Sigmoid colon (tissue), 7 donors: Measurements from ENCODE around the gene KAT2B. TPM values are rescaled to one million over a fixed set of nuclear protein-coding genes. Genes with fewer than 3 reads are reported as not detected.
A peak's percentile ranks its signal among the peaks of the same experiment; 100 is the strongest.

Source experiments
- DNase-seq: peaks from one replicate; pipeline ENCODE4 v3.0.0-alpha.2; 2019
- H3K27ac ChIP-seq, 4 donors: fragments of 200-600 bp; sonication (generic); one replicate each; pipeline ENCODE4 v1.5.1; 2016 to 2019; ENCODE audit warnings: mild to moderate bottlenecking in 1 of 4
- H3K27me3 ChIP-seq, 3 donors: fragments of 200-600 bp; sonication (generic); one replicate each; pipeline ENCODE4 v1.5.1; 2019; ENCODE audit warnings: mild to moderate bottlenecking in 1 of 3
- H3K36me3 ChIP-seq, 4 donors: fragments of 200-600 bp; sonication (generic); one replicate each; pipeline ENCODE4 v1.5.1; 2016 to 2019
- H3K4me1 ChIP-seq, 4 donors: fragments of 200-600 bp; sonication (generic); one replicate each; pipeline ENCODE4 v1.5.1; 2017 to 2019
- H3K4me3 ChIP-seq, 4 donors: fragments of 200-600 bp; sonication (generic); one replicate each; pipeline ENCODE4 v1.5.1; 2017 to 2019; ENCODE audit warnings: mild to moderate bottlenecking in 2 of 4, moderate library complexity in 1 of 4
- H3K9me3 ChIP-seq, 4 donors: fragments of 200-600 bp in 3 of 4; sonication (generic) in 3 of 4; one replicate each; pipeline versions ENCODE4 v1.5.1 to v1.6.1; 2013 to 2019
- CTCF ChIP-seq, 4 experiments: fragments of 450-650 bp in 3 of 4; fragments of 200-600 bp in 1 of 4; IDR thresholded peaks; one replicate each; pipeline ENCODE4 v1.5.1; 2016 to 2019; ENCODE audit warnings: antibody characterized with exemption in 4 of 4, mild to moderate bottlenecking in 3 of 4, moderate library complexity in 2 of 4
- EP300 ChIP-seq, 4 donors: sonication (generic); formaldehyde crosslinking; IDR thresholded peaks; one replicate each; pipeline ENCODE4 v1.6.1; 2017; ENCODE audit warnings: antibody characterized with exemption in 4 of 4
- POLR2A ChIP-seq, 2 donors: fragments of 450-650 bp; IDR thresholded peaks; one replicate each; pipeline ENCODE4 v1.6.1; 2016; ENCODE audit warnings: antibody characterized with exemption in 2 of 2, mild to moderate bottlenecking in 2 of 2, moderate library complexity in 2 of 2
- POLR2AphosphoS5 ChIP-seq, 4 donors: sonication (generic); formaldehyde crosslinking; IDR thresholded peaks; one replicate each; pipeline ENCODE4 v1.6.1; 2017; ENCODE audit warnings: antibody characterized with exemption in 4 of 4
- WGBS, 2 donors: extraction: QIAGEN DNeasy Blood & Tissue Kit; methylation state at CpG; one replicate each; pipeline ENCODE4 v1.1.7; 2013; 5-methylcytosine and 5-hydroxymethylcytosine counted together
- intact Hi-C: fragments of 100-400 bp; cut with DNase I; formaldehyde crosslinking; loops from one replicate; pipeline ENCODE4 v1.15.1; 2023
- polyA plus RNA-seq, 3 donors: library from polyadenylated mRNA; stranded (reverse); fragments of 200-250 nt; gene quantifications; one replicate each; pipeline ENCODE4 v1.2.3, GENCODE V29; 2013
- total RNA-seq, 4 donors: library from RNA; depleted of rRNA; stranded (reverse); fragments of >200 nt; gene quantifications; one replicate each; pipeline ENCODE4 v1.1.0, GENCODE V29; 2016
- donor health status: healthy with polysubstance abuse.
- donor health status: Bipolar disorder and iron deficiency.
- donor health status: healthy.

KAT2B gene
- total and polyA plus RNA-seq, 7 donors, result 10.8 to 49.2 (median 27.2) TPM

- H3K27me3 ChIP-seq, result no peaks in the 10 kb centered on the region
- H3K27ac ChIP-seq, result no peak overlapping the region
- H3K4me3 ChIP-seq, result no peak overlapping the region
- no peak for DNase-seq
- H3K36me3 ChIP-seq, result peaks cover 0 to 12% (median 0%) of the 10 kb centered on the region in 4 donors
- H3K4me1 ChIP-seq, result peaks cover 0 to 46% (median 35%) of the 10 kb centered on the region in 4 donors
- intact Hi-C loops, result no loop called here
- WGBS, 2 donors, result 78 to 93% methylated on average over 3 of the region's 3 CpGs
- TF ChIP-seq CTCF (IDR thresholded peaks at IDR 0.05) (no peak), POLR2AphosphoS5 (IDR thresholded peaks at IDR 0.05) (no peak), POLR2A (IDR thresholded peaks at IDR 0.05) (no peak), EP300 (IDR thresholded peaks at IDR 0.05) (no peak)
- H3K9me3 ChIP-seq, result no peaks in the 10 kb centered on the region
These were observed 28.4 kb downstream of the KAT2B start for GRCh38 chr3:20068512-20069177.

GRCh38 chr3:20069178-20069532, 28.9 kb downstream of the KAT2B start:
- TF ChIP-seq POLR2A (IDR thresholded peaks at IDR 0.05), result no peak
- no peak overlapping the region for H3K27ac ChIP-seq
- H3K36me3 ChIP-seq, result peaks cover 0 to 17% (median 0%) of the 10 kb centered on the region in 4 donors
- H3K4me3 ChIP-seq, result no peak overlapping the region
- no peaks in the 10 kb centered on the region for H3K9me3 ChIP-seq
- no peaks in the 10 kb centered on the region for H3K27me3 ChIP-seq
- DNase-seq, result no peak
- peaks cover 0 to 46% (median 35%) of the 10 kb centered on the region in 4 donors for H3K4me1 ChIP-seq
- intact Hi-C loops, result no loop called here

GRCh38 chr3:20071175-20071574, 30.9 kb downstream of the KAT2B start:
- Histone ChIP-seq H3K27ac (peak overlapping the region in 1 of 4 donors; percentile 52), H3K9me3 (no peaks in the 10 kb centered on the region), H3K4me3 (no peak overlapping the region), H3K4me1 (peaks cover 0 to 33% (median 29%) of the 10 kb centered on the region in 4 donors), H3K36me3 (peaks cover 0 to 21% (median 0%) of the 10 kb centered on the region in 4 donors), H3K27me3 (no peaks in the 10 kb centered on the region)
- WGBS, 2 donors, result 95% methylated on average over 2 of the region's 2 CpGs
- no peak for TF ChIP-seq POLR2AphosphoS5 (IDR thresholded peaks at IDR 0.05)
- no peak for TF ChIP-seq POLR2A (IDR thresholded peaks at IDR 0.05)
- intact Hi-C loops, result no loop called here
- DNase-seq, result no peak

- peak overlapping the region in 3 of 4 donors; percentile 5 to 52 (median 35) for H3K27ac ChIP-seq
These were observed 32.2 kb downstream of the KAT2B start for GRCh38 chr3:20072422-20072821.

GRCh38 chr3:20073068-20073467, 32.8 kb downstream of the KAT2B start:
- WGBS, 2 donors, result 82 to 89% methylated on average over 5 of the region's 5 CpGs
- H3K36me3 ChIP-seq, result peaks cover 0 to 21% (median 0%) of the 10 kb centered on the region in 4 donors

More at GRCh38 chr3:20072422-20072821, 32.2 kb downstream of the KAT2B start:
- Histone ChIP-seq H3K9me3 (no peaks in the 10 kb centered on the region), H3K36me3 (peaks cover 0 to 21% (median 0%) of the 10 kb centered on the region in 4 donors), H3K27me3 (no peaks in the 10 kb centered on the region), H3K4me3 (no peak overlapping the region), H3K4me1 (peaks cover 0 to 21% (median 16%) of the 10 kb centered on the region in 4 donors)
- 91% methylated on average over 6 of the region's 6 CpGs for WGBS, 2 donors
- intact Hi-C loops, result no loop called here
- no peak for TF ChIP-seq EP300 (IDR thresholded peaks at IDR 0.05)
- no peak for TF ChIP-seq POLR2AphosphoS5 (IDR thresholded peaks at IDR 0.05)
- TF ChIP-seq CTCF (IDR thresholded peaks at IDR 0.05), result no peak
- TF ChIP-seq POLR2A (IDR thresholded peaks at IDR 0.05), result no peak
- DNase-seq, result no peak

More at GRCh38 chr3:20073068-20073467, 32.8 kb downstream of the KAT2B start:
- Histone ChIP-seq H3K27me3 (no peaks in the 10 kb centered on the region), H3K4me3 (no peak overlapping the region), H3K27ac (peak overlapping the region in 2 of 4 donors; percentile 16 to 39), H3K9me3 (no peaks in the 10 kb centered on the region), H3K4me1 (peaks cover 0 to 19% (median 10%) of the 10 kb centered on the region in 4 donors)
- intact Hi-C loops, result no loop called here
- TF ChIP-seq POLR2AphosphoS5 (IDR thresholded peaks at IDR 0.05), result no peak
- TF ChIP-seq EP300 (IDR thresholded peaks at IDR 0.05), result no peak
- TF ChIP-seq CTCF (IDR thresholded peaks at IDR 0.05), result no peak
- TF ChIP-seq POLR2A (IDR thresholded peaks at IDR 0.05), result no peak
- no peak for DNase-seq
